NOMO-1 treated with dmso at 0.1 percent for 144 hours (cell line): Measurements from ENCODE around the gene GPAT2.
"Not testable (repeated sequence)": the region's sequence is repeated elsewhere in the genome, so short reads cannot be mapped to it uniquely, and the experiment has no call there.

ENCODE experiments used
- DNase-seq: peaks from one replicate; lab custom pipeline; 2025; ENCODE audit not compliant: unreplicated experiment; lab: John Stamatoyannopoulos, UW

GPAT2 gene

GRCh38 chr2:96034792-96035191, at the start of gene GPAT2:
TSS of gene GPAT2 (minus strand) at chr2:96034916. CDS start at chr2:96032359, 2,557 bp downstream.
- DNase-seq: not testable (repeated sequence)

GRCh38 chr2:96083989-96084857, 49.5 kb upstream of the GPAT2 start:
- no peak for DNase-seq

GRCh38 chr2:96083064-96083939, 48.6 kb upstream of the GPAT2 start:
- no peak for DNase-seq

- DNase-seq: no peak
These were observed 47.7 kb upstream of the GPAT2 start for GRCh38 chr2:96082211-96083063.

DNA sequence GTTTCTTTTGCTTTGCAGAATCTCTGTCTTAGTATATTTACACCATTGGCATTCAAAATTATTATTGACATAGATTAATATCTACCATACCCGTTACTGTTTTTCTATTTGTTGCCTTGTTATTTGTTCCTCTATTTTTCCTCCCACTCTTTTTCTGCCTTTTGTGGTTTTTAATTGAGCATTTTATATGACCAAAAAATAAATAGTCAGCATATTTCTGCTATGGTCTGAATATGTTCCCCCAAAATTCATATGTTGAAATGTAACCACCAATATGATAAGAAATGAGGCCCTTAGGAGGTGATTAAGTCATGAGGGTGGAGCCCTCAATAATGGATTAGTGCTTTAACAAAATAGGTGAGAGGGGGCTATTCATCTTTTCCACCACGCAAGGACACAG, 46.3 kb upstream of the GPAT2 start:
- DNase-seq: no peak

GRCh38 chr2:96075199-96075771, 40.6 kb upstream of the GPAT2 start:
- DNase-seq: no peak

- DNase-seq: no peak
These were observed 39.4 kb upstream of the GPAT2 start for GRCh38 chr2:96074156-96074555.

DNA sequence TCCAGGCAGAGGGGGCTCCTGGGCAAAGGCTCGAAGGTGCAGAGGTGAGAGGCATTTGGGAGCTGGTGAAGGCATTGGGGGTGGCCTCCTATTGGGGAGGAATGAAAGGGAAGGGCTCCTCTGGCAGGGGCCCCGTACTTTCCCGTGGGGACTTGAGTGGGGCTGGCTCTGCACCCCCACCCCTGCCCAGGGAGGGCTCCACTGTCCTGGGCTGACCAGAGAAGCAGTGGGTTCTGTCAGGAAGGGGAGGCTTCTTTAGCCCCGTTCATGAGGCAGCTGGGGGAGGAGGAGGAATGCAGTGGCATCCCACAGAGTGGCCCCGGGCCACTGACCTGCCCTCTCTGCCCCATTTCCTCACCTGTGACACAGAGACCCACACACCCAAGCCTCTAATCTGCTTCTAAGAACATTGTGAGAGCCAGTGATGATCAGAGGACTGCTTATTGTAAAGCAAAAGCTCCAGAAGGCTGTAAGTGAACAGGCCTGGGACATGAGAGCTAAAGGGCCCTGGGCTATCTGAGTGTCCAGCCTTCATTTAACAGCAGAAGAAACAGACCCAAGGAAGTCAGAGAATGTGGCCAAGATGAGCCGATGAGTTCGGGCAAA, 38.6 kb upstream of the GPAT2 start:
- no peak for DNase-seq

- no peak for DNase-seq
These were observed 38.0 kb upstream of the GPAT2 start for GRCh38 chr2:96072746-96073145.

GRCh38 chr2:96071977-96072491, 37.3 kb upstream of the GPAT2 start:
- not testable (repeated sequence) for DNase-seq

GRCh38 chr2:96071087-96071976, 36.6 kb upstream of the GPAT2 start:
- DNase-seq: not testable (repeated sequence)

DNA sequence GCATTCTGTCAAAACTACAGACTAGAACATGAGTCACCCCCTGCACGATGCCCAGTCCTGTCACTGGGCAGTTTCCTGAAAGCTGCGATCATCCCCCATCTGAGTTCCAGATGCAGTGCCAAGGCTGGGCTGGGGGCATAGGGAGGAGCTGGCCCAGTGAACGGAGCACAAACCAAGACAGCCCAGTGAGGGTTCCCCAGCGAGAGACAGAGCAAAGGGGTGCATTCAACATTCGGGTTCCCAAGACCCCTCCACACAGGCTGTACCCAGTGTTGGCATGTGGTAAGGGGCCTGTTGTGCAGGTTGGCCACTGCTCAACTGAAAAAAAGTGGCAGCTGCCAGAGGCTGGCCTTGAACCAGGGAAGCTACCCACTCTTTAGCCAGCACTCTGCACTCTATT, 35.6 kb upstream of the GPAT2 start:
- DNase-seq: not testable (repeated sequence)

- DNase-seq: not testable (repeated sequence)
These were observed 35.2 kb upstream of the GPAT2 start for GRCh38 chr2:96069878-96070277.

DNA sequence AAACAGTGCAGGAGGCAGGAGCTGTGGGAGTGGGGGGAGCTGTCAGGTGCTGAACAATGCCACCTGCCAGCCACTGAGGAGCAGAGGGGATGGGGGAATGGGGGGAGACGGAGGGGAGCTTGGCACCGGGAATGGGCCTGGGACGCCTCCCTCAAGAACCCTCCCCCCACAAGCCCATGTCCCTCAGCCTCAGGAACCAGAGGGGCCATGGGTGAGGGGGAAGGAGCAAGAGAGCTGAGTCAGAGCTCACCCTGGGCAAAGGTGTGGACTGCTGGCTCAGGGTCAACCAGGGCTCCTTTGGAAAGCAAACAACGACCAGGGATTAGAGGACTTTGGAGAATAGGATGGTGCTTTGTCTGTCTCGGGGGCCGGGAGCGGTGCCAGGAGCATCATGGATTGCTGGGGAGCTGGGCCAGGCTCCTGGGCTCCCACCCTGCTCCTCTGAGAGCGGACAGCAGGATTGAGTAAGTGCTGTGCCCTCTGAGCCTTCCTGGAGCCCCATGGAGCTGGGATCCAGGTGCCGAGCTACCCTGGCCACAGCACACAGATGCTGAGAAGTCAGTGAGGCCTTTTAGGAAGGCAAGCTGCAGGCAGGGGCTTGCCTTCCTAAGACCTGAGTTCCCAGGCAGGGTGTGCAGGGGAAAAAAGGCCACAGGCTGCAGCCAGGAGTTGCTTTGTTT, 33.3 kb upstream of the GPAT2 start:
- not testable (repeated sequence) for DNase-seq

DNA sequence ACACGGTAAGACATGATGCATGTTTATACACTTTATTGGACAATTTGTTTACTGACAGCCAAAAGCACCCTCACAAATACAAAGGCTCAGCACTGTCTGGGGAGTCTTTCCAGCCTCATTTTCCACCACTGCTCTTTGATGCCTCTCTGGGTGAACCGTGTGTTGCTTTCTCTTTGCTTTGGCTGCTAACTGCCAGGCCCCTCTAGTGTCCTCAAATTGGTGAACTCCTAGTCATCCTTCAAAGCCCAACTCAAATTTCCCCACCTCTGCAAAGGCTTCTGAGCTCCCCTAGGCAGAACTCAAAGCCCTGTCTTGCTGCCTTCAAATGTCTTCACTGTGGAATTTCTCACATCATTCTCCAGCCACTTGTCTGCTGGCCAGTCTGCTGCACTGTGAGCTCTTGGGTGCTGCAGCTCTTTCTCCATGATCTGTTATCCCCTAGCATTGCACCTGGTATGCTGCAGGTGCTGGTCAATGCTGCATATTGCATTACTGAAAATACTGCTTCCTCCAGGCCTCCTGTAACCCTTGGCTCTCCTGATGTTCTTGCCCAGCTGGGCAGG, 32.5 kb upstream of the GPAT2 start:
- DNase-seq: not testable (repeated sequence)

DNA sequence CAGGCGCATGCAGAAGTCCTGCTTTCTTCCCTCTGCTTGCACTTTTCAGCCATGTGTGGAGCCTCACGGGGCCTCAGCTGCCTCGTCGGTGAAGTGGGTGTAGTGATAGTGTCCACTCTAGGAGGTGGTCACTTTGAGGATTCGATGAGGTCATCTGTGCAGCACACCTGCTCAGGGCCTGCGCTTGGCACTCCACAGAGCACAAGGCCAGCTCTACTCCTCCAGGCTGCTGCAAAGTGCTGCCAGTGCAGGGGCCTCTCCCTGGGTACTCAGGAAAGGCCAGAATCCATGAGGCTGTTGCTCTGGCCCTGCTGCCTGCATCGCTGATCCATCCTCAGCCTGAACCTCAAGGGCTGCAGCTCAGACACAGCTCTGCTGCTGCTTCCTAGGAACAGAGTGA, 31.8 kb upstream of the GPAT2 start:
- DNase-seq: not testable (repeated sequence)

- DNase-seq: not testable (repeated sequence)
These were observed 31.2 kb upstream of the GPAT2 start for GRCh38 chr2:96065954-96066353.

- DNase-seq: no peak
These were observed 30.7 kb upstream of the GPAT2 start for GRCh38 chr2:96065381-96065930.
